ENCODE data around the gene PPAT.

GRCh38 chr4:56468097-56468422 lies 32.6 kb upstream of the PPAT start:
- no peak for TF ChIP-seq CTCF (IDR thresholded peaks at IDR 0.05)
- TF ChIP-seq POLR2AphosphoS5 (IDR thresholded peaks at IDR 0.05): no peak
- TF ChIP-seq POLR2A (IDR thresholded peaks at IDR 0.05): no peak

Data from prostate gland (tissue), 2 donors.